Activated naive CD8-positive, alpha-beta T cell treated with anti-CD3 and anti-CD28 coated beads, Interleukin-2, amount 10 ng/mL, durations not matched to agents 7 days and 5 days (primary cell): ENCODE measurements around the gene NCAM2. TPM values are rescaled to one million over a fixed set of nuclear protein-coding genes. Genes with fewer than 3 reads are reported as not detected.

Experiments
- ATAC-seq: fragments of 150-1000 bp; cut with Tn5 transposase; one replicate; pipeline ENCODE4 v1.10.0; 2021; ENCODE audit warnings: low read depth, moderate library complexity
- POLR2A ChIA-PET: fragments of 350-600 bp; sonication (Branson Sonifier 250); formaldehyde crosslinking; loops from one replicate; lab custom pipeline; 2021; ENCODE audit warnings: antibody characterized with exemption; lab: Charles Lee
- DNase-seq: peaks from one replicate; pipeline ENCODE4 v3.0.0; 2021
- H3K27ac Mint-ChIP-seq: one replicate; pipeline ENCODE4 v1.8.0; 2022; ENCODE audit warnings: mild to moderate bottlenecking, mixed read lengths
- H3K27me3 Mint-ChIP-seq: one replicate; pipeline ENCODE4 v1.8.0; 2022; ENCODE audit warnings: mild to moderate bottlenecking, moderate library complexity, mixed read lengths
- H3K36me3 Mint-ChIP-seq: one replicate; pipeline ENCODE4 v1.8.0; 2021; ENCODE audit warnings: mild to moderate bottlenecking, mixed read lengths
- H3K4me1 Mint-ChIP-seq: one replicate; pipeline ENCODE4 v1.8.0; 2021; ENCODE audit warnings: mixed read lengths
- H3K4me3 Mint-ChIP-seq: one replicate; pipeline ENCODE4 v1.8.0; 2022; ENCODE audit warnings: mild to moderate bottlenecking, moderate library complexity, mixed read lengths
- H3K9me3 Mint-ChIP-seq: one replicate; pipeline ENCODE4 v1.8.0; 2021; ENCODE audit warnings: mixed read lengths
- total RNA-seq, 2 experiments: library from RNA; stranded (reverse); gene quantifications; one replicate each; pipeline ENCODE4 v1.2.3, GENCODE V29; 2021

Gene NCAM2
- total RNA-seq, 2 experiments from 2014 or later: not detected

DNA sequence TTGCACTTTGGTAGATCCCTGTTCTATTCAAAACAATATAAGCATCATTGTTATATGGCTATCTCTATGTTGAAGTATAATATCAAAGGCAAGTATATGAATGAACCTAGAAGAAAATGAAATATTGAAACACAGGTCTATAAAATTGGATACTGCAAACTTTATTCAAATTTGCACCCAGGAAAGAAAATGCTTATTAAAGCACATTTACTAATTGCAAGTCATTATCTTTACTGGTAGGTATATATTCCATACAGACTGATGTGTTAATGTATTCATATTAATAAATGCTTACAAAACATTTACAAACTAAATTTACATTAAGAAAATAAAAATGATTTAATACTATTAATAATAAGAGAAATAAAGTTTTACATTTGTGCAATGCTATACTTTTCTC, 469.8 kb downstream of the NCAM2 start:
- H3K27ac Mint-ChIP-seq: no peak overlapping the region
- ATAC-seq: no peak
- no peaks in the 10 kb centered on the region for H3K36me3 Mint-ChIP-seq
- H3K27me3 Mint-ChIP-seq: no peaks in the 10 kb centered on the region
- no peak for DNase-seq
- POLR2A ChIA-PET: no interaction called here
- no peaks in the 10 kb centered on the region for H3K4me1 Mint-ChIP-seq
- H3K4me3 Mint-ChIP-seq: no peak overlapping the region
- no peaks in the 10 kb centered on the region for H3K9me3 Mint-ChIP-seq

- Mint-ChIP-seq H3K4me3 (no peak overlapping the region), H3K27me3 (no peaks in the 10 kb centered on the region), H3K4me1 (no peaks in the 10 kb centered on the region), H3K27ac (no peak overlapping the region), H3K36me3 (no peaks in the 10 kb centered on the region), H3K9me3 (peaks cover 3% of the 10 kb centered on the region)
- POLR2A ChIA-PET: no interaction called here
- ATAC-seq: no peak
- DNase-seq: no peak
Observed at GRCh38 chr21:21481239-21481638, 483.0 kb downstream of the NCAM2 start.

DNA sequence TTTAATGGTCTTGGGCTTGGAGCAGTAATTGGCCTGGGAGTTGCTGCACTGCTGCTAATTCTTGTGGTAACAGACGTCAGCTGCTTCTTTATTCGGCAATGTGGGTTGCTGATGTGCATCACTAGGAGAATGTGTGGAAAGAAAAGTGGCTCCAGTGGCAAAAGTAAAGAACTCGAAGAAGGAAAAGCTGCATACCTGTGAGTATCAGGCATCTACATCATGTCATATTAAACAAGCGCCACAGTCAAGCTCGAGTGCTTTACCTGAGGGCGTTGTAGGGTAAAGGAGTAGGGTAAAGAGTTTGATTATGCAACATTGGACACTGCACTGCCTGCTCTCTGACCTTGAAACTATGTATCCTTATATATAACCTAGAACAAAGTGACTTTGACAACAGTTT, 510.6 kb downstream of the NCAM2 start:
- Mint-ChIP-seq H3K36me3 (no peaks in the 10 kb centered on the region), H3K4me1 (no peaks in the 10 kb centered on the region), H3K4me3 (no peak overlapping the region), H3K9me3 (no peaks in the 10 kb centered on the region), H3K27ac (no peak overlapping the region), H3K27me3 (no peaks in the 10 kb centered on the region)
- POLR2A ChIA-PET: no interaction called here
- no peak for ATAC-seq
- DNase-seq: no peak

- Mint-ChIP-seq H3K9me3 (no peaks in the 10 kb centered on the region), H3K4me3 (no peak overlapping the region), H3K27ac (no peak overlapping the region), H3K36me3 (no peaks in the 10 kb centered on the region), H3K4me1 (no peaks in the 10 kb centered on the region), H3K27me3 (no peaks in the 10 kb centered on the region)
- DNase-seq (no peak), ATAC-seq (no peak)
- POLR2A ChIA-PET: no interaction called here
Observed at GRCh38 chr21:21530680-21531079, 532.5 kb downstream of the NCAM2 start.

- no peaks in the 10 kb centered on the region for H3K27me3 Mint-ChIP-seq
Observed at GRCh38 chr21:21547368-21547953, 549.3 kb downstream of the NCAM2 start.

DNA sequence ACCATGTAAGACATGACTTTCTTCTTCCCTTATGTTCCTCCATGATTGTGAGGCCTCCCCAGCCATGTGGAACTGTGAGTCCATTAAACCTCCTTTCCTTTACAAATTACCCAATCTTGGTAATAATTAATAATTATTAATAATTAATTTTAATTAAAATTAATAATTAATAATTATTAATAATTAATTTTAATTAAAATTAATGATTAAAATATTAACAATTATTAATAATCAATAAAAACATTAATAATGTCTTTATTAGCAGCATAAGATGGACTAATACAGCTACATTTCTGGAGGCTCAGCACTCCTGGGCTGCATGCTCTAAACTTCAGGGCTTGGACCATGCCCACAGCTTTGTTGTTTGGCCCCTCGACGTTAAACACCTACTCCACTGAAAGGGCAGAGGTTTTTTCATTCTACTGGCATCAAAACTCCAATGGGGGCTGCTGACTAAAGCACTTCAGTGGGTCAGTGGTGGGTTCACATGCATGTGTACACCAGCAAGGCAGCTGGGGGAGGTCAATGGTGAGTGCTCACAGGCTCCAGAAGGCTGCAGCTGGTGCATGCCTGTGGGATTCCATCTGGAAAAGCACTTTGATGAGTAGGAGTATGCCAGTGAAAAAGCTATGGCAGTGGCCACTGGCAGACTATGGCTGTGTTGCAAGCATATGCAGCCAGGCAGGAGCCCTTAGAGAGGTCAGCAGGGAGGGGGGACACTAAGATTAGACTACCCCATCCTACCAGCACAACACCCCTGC, 561.3 kb downstream of the NCAM2 start:
- Mint-ChIP-seq H3K4me1 (no peaks in the 10 kb centered on the region), H3K9me3 (peaks cover 14% of the 10 kb centered on the region), H3K27ac (no peak overlapping the region), H3K36me3 (no peaks in the 10 kb centered on the region), H3K27me3 (no peaks in the 10 kb centered on the region), H3K4me3 (no peak overlapping the region)
- DNase-seq: no peak
- POLR2A ChIA-PET: no interaction called here
- no peak for ATAC-seq

More at GRCh38 chr21:21547368-21547953, 549.3 kb downstream of the NCAM2 start:
- no peaks in the 10 kb centered on the region for H3K36me3 Mint-ChIP-seq
- peaks cover 2% of the 10 kb centered on the region for H3K9me3 Mint-ChIP-seq
- no peak overlapping the region for H3K27ac Mint-ChIP-seq
- ATAC-seq: no peak
- no peak overlapping the region for H3K4me3 Mint-ChIP-seq
- no peak for DNase-seq
- H3K4me1 Mint-ChIP-seq: no peaks in the 10 kb centered on the region
- POLR2A ChIA-PET: no interaction called here
